WTC11 (cell line): Measurements from ENCODE around the gene IZUMO1. TPM values are rescaled to one million over a fixed set of nuclear protein-coding genes. Genes with fewer than 3 reads are reported as not detected.
"Not testable (repeated sequence)": the region's sequence is repeated elsewhere in the genome, so short reads cannot be mapped to it uniquely, and the experiment has no call there.

Source experiments
- ATAC-seq: fragments of 200-7000 bp; cut with Tn5 transposase; 2 replicates; pipeline ENCODE4 v1.10.0; 2021; ENCODE audit warnings: mild to moderate bottlenecking, moderate library complexity
- CTCF ChIA-PET: fragments of 300-600 bp; sonication (Branson Sonifier 250); formaldehyde crosslinking; loops from one replicate; lab custom pipeline; 2021; ENCODE audit warnings: antibody characterized with exemption; lab: Charles Lee
- POLR2A ChIA-PET: fragments of 350-600 bp; sonication (Branson Sonifier 250); formaldehyde crosslinking; loops from one replicate; lab custom pipeline; 2021; ENCODE audit warnings: antibody characterized with exemption; lab: Charles Lee
- DNase-seq: peaks from one replicate; pipeline ENCODE4 v3.0.0; 2021; ENCODE audit warnings: low spot score
- H3K27ac Mint-ChIP-seq: 2 replicates; pipeline ENCODE4 v1.8.0; 2021; ENCODE audit warnings: mixed read lengths
- H3K27me3 Mint-ChIP-seq: 2 replicates; pipeline ENCODE4 v1.8.0; 2021; ENCODE audit warnings: low read depth, mild to moderate bottlenecking, moderate library complexity, mixed read lengths
- H3K36me3 Mint-ChIP-seq: 2 replicates; pipeline ENCODE4 v1.8.0; 2021; ENCODE audit warnings: mixed read lengths
- H3K4me1 Mint-ChIP-seq: 2 replicates; pipeline ENCODE4 v1.8.0; 2022; ENCODE audit warnings: mixed read lengths
- H3K4me3 Mint-ChIP-seq: 2 replicates; pipeline ENCODE4 v1.8.0; 2021; ENCODE audit warnings: mild to moderate bottlenecking, moderate library complexity, mixed read lengths
- H3K9me3 Mint-ChIP-seq: 2 replicates; pipeline ENCODE4 v1.8.0; 2021; ENCODE audit warnings: mixed read lengths
- CREB1 ChIP-seq: sonication (generic); formaldehyde crosslinking; IDR thresholded peaks from 2 replicates; pipeline ENCODE4 v1.8.0; 2023; ENCODE audit warnings: mild to moderate bottlenecking, missing genetic modification reagents
- FOXP1 ChIP-seq: sonication (generic); formaldehyde crosslinking; IDR thresholded peaks from 2 replicates; pipeline ENCODE4 v1.8.0; 2022; ENCODE audit warnings: missing genetic modification reagents, mild to moderate bottlenecking, moderate library complexity, borderline replicate concordance
- GRHL2 ChIP-seq: fragments of 250-450 bp; sonication (Bioruptor Pico); IDR thresholded peaks from 2 replicates; pipeline ENCODE4 v1.8.0; 2022; ENCODE audit warnings: mild to moderate bottlenecking, moderate library complexity; ENCODE audit not compliant: insufficient replicate concordance, severe bottlenecking
- MYBL2 ChIP-seq: sonication (generic); formaldehyde crosslinking; IDR thresholded peaks from 2 replicates; pipeline ENCODE4 v1.8.1; 2023; ENCODE audit warnings: mild to moderate bottlenecking, moderate library complexity, missing genetic modification reagents
- SP1 ChIP-seq: sonication (generic); formaldehyde crosslinking; conservative IDR thresholded peaks from 2 replicates; pipeline ENCODE4 v1.8.1; 2022; ENCODE audit warnings: missing genetic modification reagents
- ZNF219 ChIP-seq: sonication (generic); formaldehyde crosslinking; IDR thresholded peaks from 2 replicates; pipeline ENCODE4 v1.8.0; 2023; ENCODE audit warnings: missing genetic modification reagents, mild to moderate bottlenecking, borderline replicate concordance
- total RNA-seq: library from RNA; stranded (reverse); gene quantifications from 3 replicates; pipeline ENCODE4 v1.2.3, GENCODE V29; 2021
- TF ChIP-seq, protein P1 (sequence below): sonication (generic); formaldehyde crosslinking; IDR thresholded peaks from 2 replicates; pipeline ENCODE4 v1.8.0; 2022; ENCODE audit warnings: mild to moderate bottlenecking, missing genetic modification reagents

The IZUMO1 gene
- total RNA-seq, 1 experiment from 2014 or later, result 2.2 TPM

DNA sequence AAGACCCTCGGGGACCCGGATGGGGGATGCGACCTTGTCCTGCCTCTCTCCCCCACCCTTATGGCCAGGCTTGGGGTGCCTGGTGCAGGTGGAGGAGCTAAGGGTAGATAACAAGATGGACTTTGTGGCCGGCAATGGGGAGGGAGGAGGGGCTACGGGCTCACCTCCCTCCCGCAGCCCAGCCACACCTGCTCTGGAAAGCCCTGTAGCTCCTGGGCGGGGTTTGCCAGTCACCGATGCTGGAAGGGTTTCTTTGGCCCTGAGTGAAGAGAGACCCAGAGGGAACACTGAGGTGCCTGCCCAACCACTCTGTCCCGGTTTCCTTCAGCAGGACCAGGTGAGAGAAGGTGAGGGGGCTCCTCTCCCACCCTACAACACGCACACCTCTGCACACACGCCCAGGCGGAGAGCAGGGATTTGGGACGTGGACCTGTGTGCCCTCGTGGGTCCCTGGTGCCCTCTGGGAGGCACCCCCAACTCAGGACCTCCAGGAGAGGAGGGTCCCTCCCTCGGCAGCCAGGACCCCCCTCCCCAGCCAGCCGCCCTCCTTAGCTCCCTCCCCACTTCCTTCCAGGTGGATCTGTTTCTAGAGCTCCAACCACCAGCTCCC lies 50.9 kb downstream of the IZUMO1 start, which contains the start of gene FUT2 (continued):
- TF ChIP-seq FOXP1 (CRISPR knock-in tag) (no peak), SP1 (0 out of 2 replicates have a peak, but pooled peaks have one; percentile 43), GRHL2 (CRISPR knock-in tag) (no peak), MYBL2 (CRISPR knock-in tag) (0 out of 2 replicates have a peak, but pooled peaks have one; percentile 38), ZNF219 (CRISPR knock-in tag) (no peak), CREB1 (no peak)
- TF ChIP-seq, protein P1, sequence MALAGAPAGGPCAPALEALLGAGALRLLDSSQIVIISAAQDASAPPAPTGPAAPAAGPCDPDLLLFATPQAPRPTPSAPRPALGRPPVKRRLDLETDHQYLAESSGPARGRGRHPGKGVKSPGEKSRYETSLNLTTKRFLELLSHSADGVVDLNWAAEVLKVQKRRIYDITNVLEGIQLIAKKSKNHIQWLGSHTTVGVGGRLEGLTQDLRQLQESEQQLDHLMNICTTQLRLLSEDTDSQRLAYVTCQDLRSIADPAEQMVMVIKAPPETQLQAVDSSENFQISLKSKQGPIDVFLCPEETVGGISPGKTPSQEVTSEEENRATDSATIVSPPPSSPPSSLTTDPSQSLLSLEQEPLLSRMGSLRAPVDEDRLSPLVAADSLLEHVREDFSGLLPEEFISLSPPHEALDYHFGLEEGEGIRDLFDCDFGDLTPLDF (CRISPR knock-in tag), result no peak

DNA sequence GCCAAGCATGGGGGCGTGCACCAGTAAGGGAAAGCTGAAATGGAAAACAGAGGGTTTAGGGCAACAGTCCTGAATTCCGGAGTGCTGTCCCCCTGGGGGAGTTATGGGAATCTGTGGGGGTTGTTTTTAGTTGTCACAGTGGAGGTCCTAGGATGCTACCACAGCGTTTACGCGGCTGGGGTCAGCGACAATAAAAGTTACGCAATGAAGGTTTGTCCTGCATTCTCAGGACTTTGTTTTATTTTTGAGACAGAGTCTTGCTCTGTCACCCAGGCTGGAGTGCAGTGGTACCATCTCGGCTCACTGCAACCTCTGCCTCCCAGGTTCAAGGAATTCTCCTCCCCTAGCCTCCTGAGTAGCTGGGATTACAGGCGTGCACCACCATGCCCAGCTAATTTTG lies 53.1 kb downstream of the IZUMO1 start:
- not testable (repeated sequence) for H3K27me3 Mint-ChIP-seq

More for the DNA sequence above, 53.1 kb downstream of the IZUMO1 start:
- H3K27ac Mint-ChIP-seq, ATAC-seq, H3K36me3 Mint-ChIP-seq, H3K9me3 Mint-ChIP-seq, H3K4me3 Mint-ChIP-seq, H3K4me1 Mint-ChIP-seq, DNase-seq, POLR2A ChIA-PET: not testable (repeated sequence)
- CTCF ChIA-PET, result interaction anchor here (0.9 to 1.4 kb wide), 2 partner anchors 18 to 19 kb away, joined by 3 to 4 read pairs; no protein-coding TSS in a partner anchor

Other genes starting within 250 kb of the IZUMO1 start
- 15.9 to 19.4 TPM (median 19.1 TPM) in 3 replicates for gene LMTK3, start 235.1 kb downstream of the IZUMO1 start, total RNA-seq
- 0.96 to 2.1 TPM (median 1.3 TPM) in 3 replicates for gene SULT2B1, start 194.7 kb downstream of the IZUMO1 start, total RNA-seq
- gene SPACA4, start 140.2 kb downstream of the IZUMO1 start, total RNA-seq, result not detected in 3 replicates
- gene FAM83E, start 131.8 kb downstream of the IZUMO1 start, total RNA-seq, result 6.6 to 8.8 TPM (median 6.8 TPM) in 3 replicates
- 1,712 to 1,987 TPM (median 1,909 TPM) in 3 replicates for gene RPL18, start 127.7 kb downstream of the IZUMO1 start, total RNA-seq
- 46.7 to 64.6 TPM (median 48.4 TPM) in 3 replicates for gene SPHK2, start 127.4 kb downstream of the IZUMO1 start, total RNA-seq
- 10.5 to 12.0 TPM (median 11.4 TPM) in 3 replicates for gene DBP, start 109.5 kb downstream of the IZUMO1 start, total RNA-seq
- gene CA11, start 100.7 kb downstream of the IZUMO1 start, total RNA-seq, result 41.4 to 53.7 TPM (median 47.5 TPM) in 3 replicates
- 0.28 to 0.39 TPM (median 0.37 TPM) in 3 replicates for gene NTN5, start 73.9 kb downstream of the IZUMO1 start, total RNA-seq
- gene FUT2, start 50.9 kb downstream of the IZUMO1 start, total RNA-seq, result 5.9 to 6.8 TPM (median 6.5 TPM) in 3 replicates
- 1.4 to 2.2 TPM (median 1.6 TPM) in 3 replicates for gene MAMSTR, start 27.2 kb downstream of the IZUMO1 start, total RNA-seq
- 4.4 to 5.4 TPM (median 5.2 TPM) in 3 replicates for gene RASIP1, start 6.3 kb downstream of the IZUMO1 start, total RNA-seq
- gene FUT1, start 5.7 kb upstream of the IZUMO1 start, total RNA-seq, result 9.9 to 11.5 TPM (median 10.1 TPM) in 3 replicates
- 0.21 to 0.44 TPM (median 0.26 TPM) in 3 replicates for gene FGF21, start 8.6 kb upstream of the IZUMO1 start, total RNA-seq
- 38.7 to 48.5 TPM (median 47.7 TPM) in 3 replicates for gene BCAT2, start 64.1 kb upstream of the IZUMO1 start, total RNA-seq
- 11.4 to 18.2 TPM (median 17.0 TPM) in 3 replicates for gene HSD17B14, start 89.6 kb upstream of the IZUMO1 start, total RNA-seq
- 14.8 to 17.7 TPM (median 16.8 TPM) in 3 replicates for gene PLEKHA4, start 121.7 kb upstream of the IZUMO1 start, total RNA-seq
- 17.0 to 19.5 TPM (median 17.9 TPM) in 3 replicates for gene PPP1R15A, start 125.5 kb upstream of the IZUMO1 start, total RNA-seq
- 3.1 to 5.6 TPM (median 3.9 TPM) in 3 replicates for gene TULP2, start 151.8 kb upstream of the IZUMO1 start, total RNA-seq
- 145 to 153 TPM (median 149 TPM) in 3 replicates for gene NUCB1, start 153.4 kb upstream of the IZUMO1 start, total RNA-seq
- 3.0 to 3.4 TPM (median 3.1 TPM) in 3 replicates for gene DHDH, start 186.8 kb upstream of the IZUMO1 start, total RNA-seq
- 346 to 387 TPM (median 351 TPM) in 3 replicates for gene BAX, start 208.0 kb upstream of the IZUMO1 start, total RNA-seq
- 1,061 to 1,225 TPM (median 1,202 TPM) in 3 replicates for gene FTL, start 218.4 kb upstream of the IZUMO1 start, total RNA-seq
- 45.9 to 52.0 TPM (median 46.1 TPM) in 3 replicates for gene GYS1, start 246.4 kb upstream of the IZUMO1 start, total RNA-seq
- gene RUVBL2, start 247.0 kb upstream of the IZUMO1 start, total RNA-seq, result 168 to 178 TPM (median 169 TPM) in 3 replicates